H9 (cell line): ENCODE measurements around the gene VPS13A. TPM values are rescaled to one million over a fixed set of nuclear protein-coding genes. Genes with fewer than 3 reads are reported as not detected.

Experiments used
- DNase-seq: peaks from one replicate; pipeline ENCODE4 v3.0.0-alpha.2; 2017
- H2AFZ ChIP-seq: one replicate; pipeline ENCODE4 v1.6.1; 2013; ENCODE audit warnings: mild to moderate bottlenecking, low read length, control low read depth, moderate library complexity
- H2AK5ac ChIP-seq: 2 replicates; pipeline ENCODE4 v1.6.1; 2013; ENCODE audit warnings: low read length, control low read depth, mixed read lengths; ENCODE audit not compliant: insufficient read length
- H2BK120ac ChIP-seq: one replicate; pipeline ENCODE4 v1.6.1; 2013; ENCODE audit warnings: low read depth, mild to moderate bottlenecking, low read length, control low read depth, inconsistent platforms; ENCODE audit not compliant: poor library complexity, severe bottlenecking
- H2BK12ac ChIP-seq: 2 replicates; pipeline ENCODE4 v1.6.1; 2013; ENCODE audit warnings: low read length, control low read depth, mixed read lengths, low read depth; ENCODE audit not compliant: insufficient read length
- H2BK15ac ChIP-seq: 2 replicates; pipeline ENCODE4 v1.6.1; 2013; ENCODE audit warnings: low read depth, low read length, control low read depth
- H2BK20ac ChIP-seq: one replicate; pipeline ENCODE4 v1.6.1; 2013; ENCODE audit warnings: low read depth, mild to moderate bottlenecking, low read length, control low read depth, inconsistent platforms; ENCODE audit not compliant: poor library complexity, severe bottlenecking
- H2BK5ac ChIP-seq: 2 replicates; pipeline ENCODE4 v1.6.1; 2013; ENCODE audit warnings: low read length, control low read depth, mixed read lengths; ENCODE audit not compliant: insufficient read length
- H3K14ac ChIP-seq: 2 replicates; pipeline ENCODE4 v1.6.1; 2013; ENCODE audit warnings: low read length, control low read depth; ENCODE audit not compliant: insufficient read depth
- H3K18ac ChIP-seq: 2 replicates; pipeline ENCODE4 v1.6.1; 2013; ENCODE audit warnings: low read depth, mild to moderate bottlenecking, mixed read lengths, low read length, control low read depth; ENCODE audit not compliant: insufficient read length
- H3K23ac ChIP-seq: 2 replicates; pipeline ENCODE4 v1.6.1; 2013; ENCODE audit warnings: low read length, control low read depth, mixed read lengths, low read depth; ENCODE audit not compliant: insufficient read length
- H3K23me2 ChIP-seq: 2 replicates; pipeline ENCODE4 v1.6.1; 2013; ENCODE audit warnings: low read depth, mild to moderate bottlenecking, mixed read lengths, low read length, control low read depth; ENCODE audit not compliant: insufficient read length, poor library complexity, severe bottlenecking
- H3K27ac ChIP-seq: 2 replicates; pipeline ENCODE4 v1.5.1; 2013; ENCODE audit warnings: low read length, control low read depth, mixed read lengths, low read depth; ENCODE audit not compliant: insufficient read length
- H3K27me3 ChIP-seq: 2 replicates; pipeline ENCODE4 v1.6.1; 2013; ENCODE audit warnings: low read length, control low read depth, inconsistent platforms; ENCODE audit not compliant: insufficient read depth
- H3K4ac ChIP-seq: 2 replicates; pipeline ENCODE4 v1.6.1; 2013; ENCODE audit warnings: low read depth, mild to moderate bottlenecking, control low read depth, inconsistent platforms, low read length, moderate library complexity
- H3K4me1 ChIP-seq: 2 replicates; pipeline ENCODE4 v1.6.1; 2013; ENCODE audit warnings: low read length, control low read depth, inconsistent platforms; ENCODE audit not compliant: insufficient read depth
- H3K4me2 ChIP-seq: 2 replicates; pipeline ENCODE4 v1.6.1; 2013; ENCODE audit warnings: low read length, control low read depth, mixed read lengths; ENCODE audit not compliant: insufficient read length, insufficient read depth
- H3K56ac ChIP-seq: 2 replicates; pipeline ENCODE4 v1.6.1; 2013; ENCODE audit warnings: low read depth, mild to moderate bottlenecking, mixed read lengths, low read length, control low read depth; ENCODE audit not compliant: insufficient read length
- H3K79me1 ChIP-seq: 2 replicates; pipeline ENCODE4 v1.6.1; 2013; ENCODE audit warnings: low read depth, mild to moderate bottlenecking, moderate library complexity, low read length, control low read depth, inconsistent platforms; ENCODE audit not compliant: insufficient read depth, poor library complexity, severe bottlenecking
- H3K79me2 ChIP-seq: 2 replicates; pipeline ENCODE4 v1.6.1; 2013; ENCODE audit warnings: low read length, control low read depth, inconsistent platforms; ENCODE audit not compliant: insufficient read depth
- H3K9ac ChIP-seq: 2 replicates; pipeline ENCODE4 v1.6.1; 2013; ENCODE audit warnings: low read length, control low read depth, mixed read lengths; ENCODE audit not compliant: insufficient read length; ENCODE audit errors: extremely low read depth
- H3K9me3 ChIP-seq: one replicate; pipeline ENCODE4 v1.6.1; 2013; ENCODE audit warnings: low read depth, low read length, inconsistent platforms; ENCODE audit not compliant: control insufficient read depth
- H3T11ph ChIP-seq: one replicate; pipeline ENCODE4 v1.6.1; 2013; ENCODE audit warnings: mild to moderate bottlenecking, low read length, control low read depth, inconsistent platforms
- H4K20me1 ChIP-seq: one replicate; pipeline ENCODE4 v1.6.1; 2013; ENCODE audit not compliant: control insufficient read depth, insufficient read length, insufficient read depth
- H4K5ac ChIP-seq: 2 replicates; pipeline ENCODE4 v1.6.1; 2013; ENCODE audit warnings: low read depth, mild to moderate bottlenecking, mixed read lengths, low read length, control low read depth; ENCODE audit not compliant: insufficient read length
- H4K8ac ChIP-seq: replicated peaks from 2 replicates; pipeline ENCODE4 v1.6.1; 2013; ENCODE audit warnings: low read length, control low read depth, mixed read lengths, low read depth; ENCODE audit not compliant: insufficient read length
- H4K91ac ChIP-seq: 2 replicates; pipeline ENCODE4 v1.6.1; 2013; ENCODE audit warnings: low read depth, mild to moderate bottlenecking, moderate library complexity, mixed read lengths, low read length, control low read depth; ENCODE audit not compliant: insufficient read length
- H3K27ac Mint-ChIP-seq, 3 experiments: 2 replicates in 2 of 3; 3 replicates in 1 of 3; pipeline ENCODE4 v1.8.0; 2020 to 2021; ENCODE audit warnings: mixed read lengths in 3 of 3, mild to moderate bottlenecking in 1 of 3, moderate library complexity in 1 of 3
- H3K27me3 Mint-ChIP-seq: 2 replicates; pipeline ENCODE4 v1.8.0; 2021; ENCODE audit warnings: low read depth, mild to moderate bottlenecking, moderate library complexity, mixed read lengths
- H3K36me3 Mint-ChIP-seq, 3 experiments: 2 replicates in 2 of 3; 3 replicates in 1 of 3; pipeline ENCODE4 v1.8.0; 2020 to 2021; ENCODE audit warnings: low read depth in 3 of 3, mixed read lengths in 3 of 3; ENCODE audit not compliant: insufficient read depth in 1 of 3
- H3K4me1 Mint-ChIP-seq, 2 experiments: 2 replicates each; pipeline ENCODE4 v1.8.0; 2020; ENCODE audit warnings: mixed read lengths in 2 of 2
- H3K4me3 Mint-ChIP-seq, 2 experiments: 2 replicates in 1 of 2; 3 replicates in 1 of 2; pipeline ENCODE4 v1.8.0; 2020 to 2021; ENCODE audit warnings: mild to moderate bottlenecking in 2 of 2, mixed read lengths in 2 of 2, moderate library complexity in 1 of 2
- H3K9me3 Mint-ChIP-seq, 2 experiments: 2 replicates in 1 of 2; 3 replicates in 1 of 2; pipeline ENCODE4 v1.8.0; 2020; ENCODE audit warnings: mild to moderate bottlenecking in 2 of 2, mixed read lengths in 2 of 2, moderate library complexity in 1 of 2
- CTCF ChIP-seq: fragments of 200-600 bp; sonication (generic); conservative IDR thresholded peaks from 3 replicates; pipeline ENCODE4 v1.8.0; 2021; ENCODE audit warnings: antibody characterized with exemption, mild to moderate bottlenecking
- WGBS: extraction: QIAGEN DNeasy Blood & Tissue Kit; methylation state at CpG from one replicate; pipeline ENCODE4 v1.1.7; 2013; ENCODE audit warnings: missing lambda C conversion rate, low lambda C conversion rate, mixed read lengths; ENCODE audit not compliant: insufficient read length; ENCODE audit errors: extremely low coverage; 5-methylcytosine and 5-hydroxymethylcytosine counted together
- total RNA-seq: library from RNA; stranded (reverse); gene quantifications from 2 replicates; pipeline ENCODE4 v1.2.1, GENCODE V29; 2021

VPS13A gene
- total RNA-seq, 1 experiment from 2014 or later: 34.0 TPM

GRCh38 chr9:77456829-77457437 lies 279.6 kb downstream of the VPS13A start:
- no peak overlapping the region for H2AFZ ChIP-seq
- no CpG with 5 or more reads among the region's 10 CpGs for WGBS
- no peak overlapping the region for H3K4me2 ChIP-seq
- DNase-seq: peak; percentile 90
- no peaks in the 10 kb centered on the region for H3K79me1 ChIP-seq
- H3K14ac ChIP-seq: no peak overlapping the region
- no peaks in the 10 kb centered on the region for H3K27me3 ChIP-seq
- no peak overlapping the region for H3T11ph ChIP-seq
- H3K9ac ChIP-seq: no peak overlapping the region
- no peak overlapping the region for H2BK12ac ChIP-seq
- H3K9me3 ChIP-seq: no peaks in the 10 kb centered on the region
- no peak overlapping the region for H2BK20ac ChIP-seq
- Mint-ChIP-seq H3K27me3 (no peaks in the 10 kb centered on the region; the same call in 1 of the 2 replicates), H3K9me3 (no peaks in the 10 kb centered on the region), H3K36me3 (no peaks in the 10 kb centered on the region; a peak in 1 of 7 replicates), H3K4me1 (peaks cover 25 to 40% of the 10 kb centered on the region in 2 experiments), H3K27ac (no peak overlapping the region), H3K4me3 (no peak overlapping the region)
- H3K23ac ChIP-seq: no peak overlapping the region
- peak; percentile 87 for TF ChIP-seq CTCF
- no peak overlapping the region for H2BK5ac ChIP-seq
- H2AK5ac ChIP-seq: no peak overlapping the region
- H3K4me1 ChIP-seq: no peaks in the 10 kb centered on the region
- H3K79me2 ChIP-seq: no peaks in the 10 kb centered on the region
- H4K5ac ChIP-seq: no peak overlapping the region
- no peak overlapping the region for H4K91ac ChIP-seq
- no peak overlapping the region for H4K8ac ChIP-seq
- no peaks in the 10 kb centered on the region for H4K20me1 ChIP-seq
- no peaks in the 10 kb centered on the region for H3K23me2 ChIP-seq
- no peak overlapping the region for H3K18ac ChIP-seq
- H2BK15ac ChIP-seq: no peak overlapping the region
- no peak overlapping the region for H3K56ac ChIP-seq
- H2BK120ac ChIP-seq: no peak overlapping the region
- H3K27ac ChIP-seq: no peak overlapping the region
- H3K4ac ChIP-seq: no peak overlapping the region
